Transverse colon (tissue), 4 donors: ENCODE measurements around the gene RAPGEF1. TPM values are rescaled to one million over a fixed set of nuclear protein-coding genes. Genes with fewer than 3 reads are reported as not detected.
A peak's percentile ranks its signal among the peaks of the same experiment; 100 is the strongest.

Source experiments
- DNase-seq: peaks from one replicate; pipeline ENCODE4 v3.0.0-alpha.2; 2019
- H3K27ac ChIP-seq, 4 donors: fragments of 200-600 bp; sonication (generic); 2 replicates each; pipeline ENCODE4 v1.5.1; 2016 to 2018; ENCODE audit warnings: inconsistent platforms in 4 of 4
- H3K27me3 ChIP-seq: fragments of 200-600 bp; sonication (generic); 2 replicates; pipeline ENCODE4 v1.5.1; 2017; ENCODE audit warnings: inconsistent platforms
- H3K36me3 ChIP-seq, 4 donors: fragments of 200-600 bp; sonication (generic); 2 replicates each; pipeline ENCODE4 v1.5.1; 2017 to 2019; ENCODE audit warnings: inconsistent platforms in 4 of 4
- H3K4me1 ChIP-seq, 4 donors: fragments of 200-600 bp; sonication (generic); 2 replicates each; pipeline ENCODE4 v1.5.1; 2017 to 2020; ENCODE audit warnings: inconsistent platforms in 4 of 4
- H3K4me3 ChIP-seq, 4 donors: fragments of 200-600 bp; sonication (generic); 1 replicate in 1 of 4; 2 replicates in 3 of 4; pipeline versions ENCODE4 v1.5.1 to v1.6.1; 2017 to 2019; ENCODE audit warnings: inconsistent platforms in 4 of 4
- H3K9me3 ChIP-seq, 2 donors: fragments of 200-600 bp; sonication (generic); 2 replicates each; pipeline ENCODE4 v1.5.1; 2017 to 2019; ENCODE audit warnings: inconsistent platforms in 2 of 2
- EP300 ChIP-seq: sonication (generic); formaldehyde crosslinking; IDR thresholded peaks from one replicate; pipeline ENCODE4 v1.6.1; 2017; ENCODE audit warnings: antibody characterized with exemption, low read depth
- POLR2A ChIP-seq: fragments of 450-650 bp; IDR thresholded peaks from one replicate; pipeline ENCODE4 v1.6.1; 2016; ENCODE audit warnings: antibody characterized with exemption, mild to moderate bottlenecking, moderate library complexity
- POLR2AphosphoS5 ChIP-seq, 3 donors: sonication (generic); formaldehyde crosslinking; IDR thresholded peaks; one replicate each; pipeline ENCODE4 v1.6.1; 2016; ENCODE audit warnings: antibody characterized with exemption in 3 of 3
- WGBS, 2 donors: methylation state at CpG; one replicate each; pipeline ENCODE4 v1.1.5; 2018; ENCODE audit warnings: low coverage in 1 of 2; 5-methylcytosine and 5-hydroxymethylcytosine counted together
- in situ Hi-C, 4 donors: fragments of 200-750 bp; cut with MboI; loops; one replicate each; pipeline versions ENCODE4 v1.15.0 to v1.15.1; 2017; ENCODE audit warnings: low sequenced_read_pairs in 3 of 4, low pct_ligation_motif_present in 1 of 4, low pct_unique_long_range_greater_than_20kb in 1 of 4
- intact Hi-C: fragments of 100-400 bp; cut with DNase I; formaldehyde crosslinking; loops from one replicate; pipeline ENCODE4 v1.15.1; 2023; ENCODE audit warnings: low total_unique reads
- total RNA-seq, 4 donors: library from RNA; depleted of rRNA; stranded (reverse); fragments of >200 nt; gene quantifications; one replicate each; pipeline ENCODE4 v1.1.0, GENCODE V29; 2016
- TF ChIP-seq, protein P1 (sequence below), 5 experiments: fragments of 200-600 bp in 3 of 5; fragments of 450-650 bp in 2 of 5; sonication (generic) in 3 of 5; IDR thresholded peaks; 1 replicate in 2 of 5; 2 replicates in 3 of 5; pipeline ENCODE4 v1.5.1; 2016 to 2017; ENCODE audit warnings: antibody characterized with exemption in 5 of 5, inconsistent platforms in 3 of 5, mild to moderate bottlenecking in 2 of 5, moderate library complexity in 1 of 5

RAPGEF1 gene
- total RNA-seq, 4 donors from 2014 or later, result 49.8 to 86.0 (median 55.1) TPM

DNA sequence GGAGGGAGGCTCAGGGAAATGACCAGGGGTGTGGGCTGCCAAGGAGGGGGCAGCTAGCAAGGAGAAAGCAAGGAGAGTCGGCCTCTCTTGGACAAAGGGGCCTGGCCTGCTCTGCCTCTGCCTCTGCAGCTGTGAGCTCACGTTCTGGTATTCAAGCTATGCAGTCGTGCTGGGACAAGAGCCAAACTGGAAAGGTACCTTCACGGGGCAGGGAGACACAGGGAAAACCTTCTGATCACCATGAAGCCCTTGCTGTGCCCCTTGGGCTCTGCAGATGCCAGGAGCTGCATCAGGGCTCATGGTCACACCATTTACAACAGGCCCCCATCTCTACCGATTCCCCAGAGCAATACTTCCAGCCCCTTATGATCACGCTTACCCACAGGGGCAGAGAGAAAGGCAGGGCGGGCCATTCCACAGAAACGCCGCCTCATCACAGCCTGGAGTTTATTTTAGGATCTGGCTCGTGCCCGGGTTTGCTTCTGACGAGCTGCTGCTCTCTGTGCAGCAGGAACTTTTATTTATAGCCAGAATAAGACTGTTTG, 131.3 kb downstream of the RAPGEF1 start:
- H3K36me3 ChIP-seq, result peaks cover 0 to 4% (median 2%) of the 10 kb centered on the region in 4 donors
- H3K4me1 ChIP-seq, result peaks cover 15 to 27% (median 21%) of the 10 kb centered on the region in 4 donors
- peak; percentile 44 for DNase-seq
- TF ChIP-seq EP300 (no peak), POLR2AphosphoS5 (IDR thresholded peaks at IDR 0.05) (peak in 1 of 3 donors; percentile 22)
- H3K4me3 ChIP-seq, result no peak overlapping the region
- in situ Hi-C loops, result loop anchor here in 1 of 4 donors (25.0 kb wide), 1 partner anchor 654 kb away; no protein-coding TSS in a partner anchor
- peak overlapping the region; percentile 63 to 84 (median 81) for H3K27ac ChIP-seq
- no peaks in the 10 kb centered on the region for H3K9me3 ChIP-seq
- H3K27me3 ChIP-seq, result no peaks in the 10 kb centered on the region
- 76 to 78% methylated on average over 4 to 12 of the region's 12 CpGs for WGBS, 2 donors
- intact Hi-C loops, result no loop called here

DNA sequence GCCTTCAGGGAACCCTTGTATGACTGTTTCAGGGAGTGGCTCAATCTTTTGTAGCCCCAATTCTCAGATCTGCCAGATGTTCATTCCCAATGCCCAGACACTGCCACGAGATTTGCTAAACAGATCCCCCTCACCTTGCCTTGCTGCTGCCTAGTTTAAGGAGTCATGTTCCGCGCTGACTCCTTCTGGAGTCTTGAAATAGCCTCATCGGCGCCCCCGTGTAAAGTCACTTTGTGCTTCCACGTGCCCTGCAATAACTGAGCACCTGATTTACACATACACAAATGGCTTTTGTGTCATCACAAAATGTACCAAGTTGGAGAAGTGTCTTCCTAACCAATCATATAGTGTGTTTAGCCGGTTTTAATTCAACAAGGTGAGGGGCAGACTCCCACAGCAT, 132.3 kb downstream of the RAPGEF1 start:
- 76 to 90% methylated on average over 6 to 8 of the region's 8 CpGs for WGBS, 2 donors
- Histone ChIP-seq H3K36me3 (peaks cover 0 to 7% (median 2%) of the 10 kb centered on the region in 4 donors), H3K27ac (peak overlapping the region; percentile 63 to 84 (median 81)), H3K4me1 (peaks cover 15 to 27% (median 21%) of the 10 kb centered on the region in 4 donors), H3K4me3 (no peak overlapping the region), H3K9me3 (no peaks in the 10 kb centered on the region), H3K27me3 (no peaks in the 10 kb centered on the region)
- in situ Hi-C loops (loop anchor here in 1 of 4 donors (25.0 kb wide), 1 partner anchor 655 kb away; no protein-coding TSS in a partner anchor), intact Hi-C loops (no loop called here)
- TF ChIP-seq POLR2AphosphoS5 (IDR thresholded peaks at IDR 0.05), result no peak
- no peak for DNase-seq

DNA sequence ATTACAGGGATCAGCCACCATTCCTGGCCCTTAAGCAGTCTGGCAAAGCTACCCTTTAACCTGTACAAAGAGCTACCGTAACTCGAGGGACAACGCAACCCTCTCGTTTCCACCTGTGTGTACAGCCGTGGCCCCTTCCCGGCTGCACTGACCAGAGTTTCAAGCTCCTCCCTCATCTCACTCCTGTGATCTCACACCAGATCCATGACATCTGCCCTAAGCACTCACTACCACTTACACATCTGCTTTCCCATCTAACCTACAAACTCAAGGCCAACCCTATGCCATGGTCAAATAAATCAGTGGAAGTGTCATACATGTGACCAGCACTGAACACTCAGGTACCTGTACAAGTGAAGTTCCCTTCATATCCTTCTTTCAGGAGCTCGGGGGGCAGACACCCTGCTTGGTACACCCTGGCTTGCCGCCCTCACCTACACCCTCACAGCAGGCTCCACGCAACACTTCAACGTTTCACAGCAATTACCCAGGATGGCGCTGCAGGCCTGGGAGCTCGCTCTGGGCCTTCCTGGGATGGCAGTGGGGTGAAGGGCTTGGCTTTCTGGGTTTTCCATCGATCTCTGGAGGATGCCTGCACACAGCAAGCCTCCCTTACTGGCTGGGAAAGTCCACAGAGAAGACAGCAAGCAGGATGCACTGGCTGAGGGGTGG, 132.8 kb downstream of the RAPGEF1 start:
- Histone ChIP-seq H3K9me3 (no peaks in the 10 kb centered on the region), H3K36me3 (peaks cover 0 to 8% (median 2%) of the 10 kb centered on the region in 4 donors), H3K27ac (peak overlapping the region in 3 of 4 donors; percentile 79 to 84 (median 83)), H3K4me3 (no peak overlapping the region), H3K4me1 (peaks cover 15 to 27% (median 21%) of the 10 kb centered on the region in 4 donors), H3K27me3 (no peaks in the 10 kb centered on the region)
- 85% methylated on average over 13 of the region's 13 CpGs; no CpG with 5 or more reads in 1 of the 2 donors for WGBS, 2 donors
- no peak for TF ChIP-seq EP300
- TF ChIP-seq, protein P1, sequence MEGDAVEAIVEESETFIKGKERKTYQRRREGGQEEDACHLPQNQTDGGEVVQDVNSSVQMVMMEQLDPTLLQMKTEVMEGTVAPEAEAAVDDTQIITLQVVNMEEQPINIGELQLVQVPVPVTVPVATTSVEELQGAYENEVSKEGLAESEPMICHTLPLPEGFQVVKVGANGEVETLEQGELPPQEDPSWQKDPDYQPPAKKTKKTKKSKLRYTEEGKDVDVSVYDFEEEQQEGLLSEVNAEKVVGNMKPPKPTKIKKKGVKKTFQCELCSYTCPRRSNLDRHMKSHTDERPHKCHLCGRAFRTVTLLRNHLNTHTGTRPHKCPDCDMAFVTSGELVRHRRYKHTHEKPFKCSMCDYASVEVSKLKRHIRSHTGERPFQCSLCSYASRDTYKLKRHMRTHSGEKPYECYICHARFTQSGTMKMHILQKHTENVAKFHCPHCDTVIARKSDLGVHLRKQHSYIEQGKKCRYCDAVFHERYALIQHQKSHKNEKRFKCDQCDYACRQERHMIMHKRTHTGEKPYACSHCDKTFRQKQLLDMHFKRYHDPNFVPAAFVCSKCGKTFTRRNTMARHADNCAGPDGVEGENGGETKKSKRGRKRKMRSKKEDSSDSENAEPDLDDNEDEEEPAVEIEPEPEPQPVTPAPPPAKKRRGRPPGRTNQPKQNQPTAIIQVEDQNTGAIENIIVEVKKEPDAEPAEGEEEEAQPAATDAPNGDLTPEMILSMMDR (IDR thresholded peaks at IDR 0.05), result no peak
- TF ChIP-seq POLR2A, result no peak
- no peak for TF ChIP-seq POLR2AphosphoS5 (IDR thresholded peaks at IDR 0.05)
- in situ Hi-C loops, result loop anchor here in 1 of 4 donors (25.0 kb wide), 1 partner anchor 655 kb away; no protein-coding TSS in a partner anchor
- intact Hi-C loops, result no loop called here
- DNase-seq, result no peak

DNA sequence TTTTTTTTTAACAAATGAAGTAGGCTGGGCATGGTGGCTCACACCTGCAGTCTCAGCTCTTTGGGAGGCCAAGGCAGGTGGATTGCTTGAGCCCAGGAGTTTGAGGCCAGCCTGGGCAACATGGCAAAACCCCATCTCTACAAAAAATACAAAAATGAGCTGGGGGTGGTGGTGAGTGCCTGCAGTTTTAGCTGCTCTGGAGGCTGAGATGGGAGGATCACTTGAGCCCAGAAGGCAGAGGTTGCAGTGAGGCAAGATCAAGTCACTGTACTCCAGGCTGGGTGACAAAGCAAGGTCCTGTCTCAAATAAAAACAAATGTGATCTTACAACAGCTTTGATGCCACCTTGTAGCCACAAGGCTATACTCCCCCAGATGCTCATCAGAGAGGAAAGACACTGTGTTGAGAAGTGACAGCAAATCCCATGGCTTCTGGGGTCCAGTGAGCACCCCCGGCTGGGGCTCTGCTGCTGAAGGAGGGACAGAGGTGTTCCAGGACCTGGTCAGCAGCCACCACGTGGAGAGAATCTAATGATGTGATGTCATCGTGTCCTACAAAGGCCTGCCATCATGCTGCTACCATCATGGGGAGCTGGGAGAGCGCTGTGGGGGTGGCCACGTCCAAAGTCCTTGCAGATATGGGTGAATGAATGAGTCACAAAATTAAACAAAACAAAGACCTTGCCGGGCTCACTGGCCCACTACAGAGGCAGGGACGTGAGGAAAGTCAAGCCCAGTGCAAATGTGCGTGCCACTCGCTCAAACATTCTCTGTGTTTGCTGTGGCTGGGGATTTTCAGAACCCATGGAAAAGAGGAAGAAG, 133.9 kb downstream of the RAPGEF1 start:
- Histone ChIP-seq H3K27me3 (no peaks in the 10 kb centered on the region), H3K36me3 (peaks cover 0 to 18% (median 4%) of the 10 kb centered on the region in 4 donors), H3K9me3 (no peaks in the 10 kb centered on the region), H3K4me3 (no peak overlapping the region), H3K27ac (no peak overlapping the region), H3K4me1 (peaks cover 15 to 27% (median 21%) of the 10 kb centered on the region in 4 donors)
- no peak for DNase-seq
- no peak for TF ChIP-seq POLR2AphosphoS5 (IDR thresholded peaks at IDR 0.05)
- TF ChIP-seq POLR2A, result no peak
- TF ChIP-seq, protein P1 (IDR thresholded peaks at IDR 0.05), result no peak
- in situ Hi-C loops (loop anchor here in 1 of 4 donors (25.0 kb wide), 1 partner anchor 656 kb away; no protein-coding TSS in a partner anchor), intact Hi-C loops (no loop called here)
- 79 to 100% methylated on average over 1 to 9 of the region's 9 CpGs for WGBS, 2 donors
